Astrocyte (in vitro differentiated cells and primary cell): ENCODE results near the gene HYLS1. TPM values are rescaled to one million over a fixed set of nuclear protein-coding genes. Genes with fewer than 3 reads are reported as not detected.

ENCODE experiments used
- DNase-seq: peaks from one replicate; pipeline ENCODE4 v3.0.0-alpha.2; 2010; ENCODE audit warnings: low read depth
- FAIRE-seq: peaks from 2 replicates; lab custom pipeline; 2011; peaks lifted over from hg19 to GRCh38; lab: Jason Lieb, UNC
- H2AFZ ChIP-seq: 2 replicates; pipeline ENCODE4 v1.6.0; 2012; ENCODE audit warnings: low read depth, low read length, inconsistent platforms
- H3K27ac ChIP-seq: 2 replicates; pipeline ENCODE4 v1.5.1; 2011; ENCODE audit warnings: low read depth, low read length, inconsistent platforms
- H3K27me3 ChIP-seq: 2 replicates; pipeline ENCODE4 v1.6.0; 2011; ENCODE audit warnings: low read length, inconsistent platforms; ENCODE audit not compliant: insufficient read depth
- H3K36me3 ChIP-seq: 2 replicates; pipeline ENCODE4 v1.5.1; 2011; ENCODE audit warnings: low read length, inconsistent platforms; ENCODE audit not compliant: insufficient read depth
- H3K4me1 ChIP-seq: 2 replicates; pipeline ENCODE4 v1.5.1; 2011; ENCODE audit warnings: low read length, inconsistent platforms; ENCODE audit not compliant: insufficient read depth
- H3K4me2 ChIP-seq: 2 replicates; pipeline ENCODE4 v1.6.0; 2012; ENCODE audit warnings: low read length, inconsistent platforms
- H3K4me3 ChIP-seq: 2 replicates; pipeline ENCODE4 v1.5.1; 2011; ENCODE audit warnings: low read depth, mild to moderate bottlenecking, low read length, inconsistent platforms; ENCODE audit not compliant: insufficient read depth
- H3K79me2 ChIP-seq: 2 replicates; pipeline ENCODE4 v1.6.0; 2012; ENCODE audit warnings: mild to moderate bottlenecking, low read length, inconsistent platforms; ENCODE audit not compliant: insufficient read depth
- H3K9ac ChIP-seq: 2 replicates; pipeline ENCODE4 v1.6.0; 2012; ENCODE audit warnings: mild to moderate bottlenecking, low read length, inconsistent platforms
- H3K9me3 ChIP-seq: 2 replicates; pipeline ENCODE4 v1.5.1; 2012; ENCODE audit warnings: low read depth, mild to moderate bottlenecking, low read length, inconsistent platforms; ENCODE audit not compliant: insufficient read depth
- H4K20me1 ChIP-seq: 2 replicates; pipeline ENCODE4 v1.6.0; 2012; ENCODE audit warnings: low read length, inconsistent platforms; ENCODE audit not compliant: insufficient read depth
- H3K27ac Mint-ChIP-seq: one replicate; pipeline ENCODE4 v1.8.0; 2021; ENCODE audit warnings: mild to moderate bottlenecking, mixed read lengths; ENCODE audit not compliant: unreplicated experiment
- H3K27me3 Mint-ChIP-seq: one replicate; pipeline ENCODE4 v1.8.0; 2021; ENCODE audit warnings: low read depth, mixed read lengths; ENCODE audit not compliant: unreplicated experiment
- H3K36me3 Mint-ChIP-seq: one replicate; pipeline ENCODE4 v1.8.0; 2021; ENCODE audit warnings: low read depth, mixed read lengths; ENCODE audit not compliant: unreplicated experiment
- H3K4me1 Mint-ChIP-seq: one replicate; pipeline ENCODE4 v1.8.0; 2021; ENCODE audit warnings: low read depth, mixed read lengths; ENCODE audit not compliant: unreplicated experiment
- H3K4me3 Mint-ChIP-seq: one replicate; pipeline ENCODE4 v1.8.0; 2021; ENCODE audit warnings: mild to moderate bottlenecking, moderate library complexity, mixed read lengths; ENCODE audit not compliant: unreplicated experiment
- H3K9me3 Mint-ChIP-seq: one replicate; pipeline ENCODE4 v1.8.0; 2021; ENCODE audit warnings: mild to moderate bottlenecking, mixed read lengths; ENCODE audit not compliant: unreplicated experiment
- CTCF ChIP-seq: IDR thresholded peaks from 2 replicates; pipeline ENCODE4 v1.5.1; 2011; ENCODE audit warnings: low read depth, mild to moderate bottlenecking, inconsistent platforms, low read length, moderate library complexity; ENCODE audit not compliant: insufficient read depth
- EZH2 ChIP-seq: IDR thresholded peaks from 2 replicates; pipeline ENCODE4 v1.6.1; 2012; ENCODE audit warnings: mild to moderate bottlenecking, low read length, inconsistent platforms; ENCODE audit not compliant: insufficient read depth
- total RNA-seq: library from RNA; stranded (reverse); gene quantifications from 2 replicates; pipeline ENCODE4 v1.2.1, GENCODE V29; 2021

HYLS1 gene
- total RNA-seq, 1 donor from 2014 or later, result 3.2 TPM

- H3K9me3 Mint-ChIP-seq, result peaks cover 4% of the 10 kb centered on the region
- DNase-seq, result no peak
- peaks cover 2% of the 10 kb centered on the region for H3K4me1 Mint-ChIP-seq
- no peak for TF ChIP-seq CTCF
- TF ChIP-seq EZH2, result no peak
- H3K27ac Mint-ChIP-seq, result no peak overlapping the region
- Histone ChIP-seq H3K4me2 (peak overlapping the region; percentile 56), H3K4me1 (no peaks in the 10 kb centered on the region), H3K9ac (no peak overlapping the region), H3K4me3 (no peak overlapping the region), H3K9me3 (peaks cover 6% of the 10 kb centered on the region), H2AFZ (peak overlapping the region; percentile 24), H3K36me3 (no peaks in the 10 kb centered on the region), H3K79me2 (no peaks in the 10 kb centered on the region), H4K20me1 (no peaks in the 10 kb centered on the region), H3K27me3 (no peaks in the 10 kb centered on the region), H3K27ac (no peak overlapping the region)
- H3K36me3 Mint-ChIP-seq, result peaks cover 3% of the 10 kb centered on the region
- peak overlapping the region; percentile 40 for H3K4me3 Mint-ChIP-seq
- peaks cover 8% of the 10 kb centered on the region for H3K27me3 Mint-ChIP-seq
- no peak for FAIRE-seq
Observed at GRCh38 chr11:125873881-125874555, 13.4 kb upstream of the HYLS1 start.

- Histone ChIP-seq H3K36me3 (no peaks in the 10 kb centered on the region), H3K4me3 (no peak overlapping the region), H3K4me1 (no peaks in the 10 kb centered on the region), H3K4me2 (peak overlapping the region; percentile 56), H3K9ac (no peak overlapping the region), H3K79me2 (no peaks in the 10 kb centered on the region), H3K27me3 (no peaks in the 10 kb centered on the region), H3K9me3 (peaks cover 6% of the 10 kb centered on the region), H2AFZ (peak overlapping the region; percentile 24), H4K20me1 (no peaks in the 10 kb centered on the region), H3K27ac (no peak overlapping the region)
- Mint-ChIP-seq H3K4me3 (no peak overlapping the region), H3K4me1 (peaks cover 2% of the 10 kb centered on the region), H3K36me3 (peaks cover 3% of the 10 kb centered on the region), H3K27ac (no peak overlapping the region), H3K27me3 (peaks cover 6% of the 10 kb centered on the region), H3K9me3 (peaks cover 4% of the 10 kb centered on the region)
- FAIRE-seq (peak; percentile 34), DNase-seq (peak; percentile 18)
- peak; percentile 79 for TF ChIP-seq CTCF
- TF ChIP-seq EZH2, result no peak
Observed at GRCh38 chr11:125874556-125875124, 12.8 kb upstream of the HYLS1 start.

- Histone ChIP-seq H3K4me2 (no peak overlapping the region), H3K4me1 (no peaks in the 10 kb centered on the region), H3K79me2 (no peaks in the 10 kb centered on the region), H3K27me3 (peaks cover 8% of the 10 kb centered on the region), H3K9me3 (no peaks in the 10 kb centered on the region), H4K20me1 (no peaks in the 10 kb centered on the region), H3K36me3 (no peaks in the 10 kb centered on the region), H3K27ac (no peak overlapping the region), H3K9ac (no peak overlapping the region), H2AFZ (no peak overlapping the region), H3K4me3 (no peak overlapping the region)
- no peak overlapping the region for H3K4me3 Mint-ChIP-seq
- DNase-seq, result no peak
- no peak for FAIRE-seq
- H3K27ac Mint-ChIP-seq, result no peak overlapping the region
- no peaks in the 10 kb centered on the region for H3K4me1 Mint-ChIP-seq
- H3K27me3 Mint-ChIP-seq, result peaks cover 21% of the 10 kb centered on the region
- no peak for TF ChIP-seq EZH2
- no peak for TF ChIP-seq CTCF
- no peaks in the 10 kb centered on the region for H3K9me3 Mint-ChIP-seq
- no peaks in the 10 kb centered on the region for H3K36me3 Mint-ChIP-seq
Observed at GRCh38 chr11:125881291-125881690, 6.2 kb upstream of the HYLS1 start.
